ENCODE measurements around the gene SPDYA.

DNA sequence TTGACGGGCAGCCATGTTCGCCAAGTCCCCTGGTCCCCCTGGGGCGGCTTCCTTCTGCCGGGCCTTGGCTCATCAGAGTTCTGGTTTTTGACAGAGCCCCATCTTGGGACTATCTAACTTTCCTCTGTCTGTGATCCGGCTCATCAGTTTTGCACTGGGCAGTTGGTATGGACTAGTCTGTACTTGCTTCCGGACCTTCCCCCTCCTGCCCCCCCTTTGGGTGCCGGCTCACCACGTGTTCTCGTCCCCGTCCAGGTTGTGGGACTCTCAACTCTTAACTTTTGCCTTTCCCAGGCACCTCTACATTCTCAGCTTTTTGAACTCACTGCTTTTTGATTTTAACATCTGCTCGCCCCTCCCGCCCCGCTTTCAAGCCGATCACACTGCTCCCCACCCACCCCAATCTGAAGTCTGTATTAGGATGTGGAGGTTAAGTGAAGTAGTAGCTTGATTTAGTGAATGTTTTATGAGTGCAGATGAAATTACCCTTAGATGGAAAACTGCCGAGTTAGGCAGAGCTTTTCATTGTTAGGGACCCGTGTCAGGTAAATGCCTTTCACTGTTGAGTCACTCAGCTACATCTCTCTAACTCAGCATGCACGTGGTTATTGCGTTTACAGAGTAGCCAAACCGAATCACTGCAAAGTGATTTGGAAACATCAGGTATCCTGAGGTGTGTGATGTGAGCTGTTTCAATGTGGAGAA is 84.7 kb downstream of the SPDYA start:
- TF ChIP-seq, protein P1, sequence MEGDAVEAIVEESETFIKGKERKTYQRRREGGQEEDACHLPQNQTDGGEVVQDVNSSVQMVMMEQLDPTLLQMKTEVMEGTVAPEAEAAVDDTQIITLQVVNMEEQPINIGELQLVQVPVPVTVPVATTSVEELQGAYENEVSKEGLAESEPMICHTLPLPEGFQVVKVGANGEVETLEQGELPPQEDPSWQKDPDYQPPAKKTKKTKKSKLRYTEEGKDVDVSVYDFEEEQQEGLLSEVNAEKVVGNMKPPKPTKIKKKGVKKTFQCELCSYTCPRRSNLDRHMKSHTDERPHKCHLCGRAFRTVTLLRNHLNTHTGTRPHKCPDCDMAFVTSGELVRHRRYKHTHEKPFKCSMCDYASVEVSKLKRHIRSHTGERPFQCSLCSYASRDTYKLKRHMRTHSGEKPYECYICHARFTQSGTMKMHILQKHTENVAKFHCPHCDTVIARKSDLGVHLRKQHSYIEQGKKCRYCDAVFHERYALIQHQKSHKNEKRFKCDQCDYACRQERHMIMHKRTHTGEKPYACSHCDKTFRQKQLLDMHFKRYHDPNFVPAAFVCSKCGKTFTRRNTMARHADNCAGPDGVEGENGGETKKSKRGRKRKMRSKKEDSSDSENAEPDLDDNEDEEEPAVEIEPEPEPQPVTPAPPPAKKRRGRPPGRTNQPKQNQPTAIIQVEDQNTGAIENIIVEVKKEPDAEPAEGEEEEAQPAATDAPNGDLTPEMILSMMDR (IDR thresholded peaks at IDR 0.05) = no peak
- TF ChIP-seq POLR2A (IDR thresholded peaks at IDR 0.05) = no peak
- no peak for TF ChIP-seq EP300 (IDR thresholded peaks at IDR 0.05; ENCODE audit: low read depth)
